ENCODE data around the gene DRD4. TPM values are rescaled to one million over a fixed set of nuclear protein-coding genes. Genes with fewer than 3 reads are reported as not detected.

Gene DRD4
- total and polyA plus RNA-seq, 2 of the 8 experiments (the other 6 are each of a cell fraction or from before 2014, with no cell fraction given) = 3.4 to 4.9 TPM

DNA sequence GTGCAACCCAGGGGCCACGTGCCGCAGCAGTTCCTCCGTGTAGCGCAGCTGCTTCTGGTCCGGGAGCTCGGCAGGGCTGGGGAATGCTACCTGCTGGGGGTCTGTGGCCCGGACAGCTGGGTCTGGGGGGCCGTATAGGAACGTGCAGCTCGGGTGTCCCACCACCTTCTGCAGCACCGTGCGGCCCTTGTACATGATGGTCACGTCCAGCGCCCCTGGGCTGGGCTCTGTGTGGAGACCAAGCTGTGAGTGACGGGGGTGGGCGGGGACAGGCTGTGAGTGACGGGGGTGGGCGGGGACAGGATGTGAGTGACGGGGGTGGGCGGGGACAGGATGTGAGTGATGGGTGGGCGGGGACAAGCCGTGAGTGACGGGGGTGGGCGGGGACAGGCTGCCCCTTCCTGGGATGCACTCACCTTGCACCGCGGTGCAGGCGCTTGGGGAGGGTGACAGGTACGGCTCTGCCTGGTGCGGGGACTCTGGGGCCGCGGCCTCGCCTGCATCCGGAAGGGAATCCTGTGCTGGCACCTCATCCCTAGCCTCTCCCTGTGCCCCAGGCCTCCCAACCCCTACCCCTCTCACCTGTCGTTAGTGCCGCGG lies 23.6 kb upstream of the DRD4 start:
- Histone ChIP-seq H3K4ac (replicated peaks; ENCODE audit: insufficient read length, low read depth, low read length) (no peak overlapping the region), H2BK5ac (ENCODE audit: low read depth, low read length) (no peak overlapping the region), H3K27ac (ENCODE audit: low read depth, low read length) (no peak overlapping the region), H3K56ac (replicated peaks; ENCODE audit: insufficient read length, low read depth, low read length) (no peak overlapping the region), H3K23me2 (ENCODE audit: low read depth, low read length) (peaks cover 3% of the 10 kb centered on the region; the same call in 1 of the 2 replicates), H3K36me3 (ENCODE audit: control insufficient read depth in 2 of 4, insufficient read depth in 4 of 4, low read length in 3 of 4) (peaks cover 16 to 40% (median 32%) of the 10 kb centered on the region in 4 experiments), H3K23ac (ENCODE audit: insufficient read length) (no peak overlapping the region), H3K4me3 (ENCODE audit: extremely low read depth in 1 of 4, insufficient read depth in 2 of 4, low read depth in 3 of 4, low read length in 4 of 4) (peak overlapping the region in 1 of 4 experiments; percentile 32; a peak in 1 of 8 replicates), H3K4me2 (ENCODE audit: insufficient read depth in 1 of 2, low read depth in 2 of 2, low read length in 2 of 2) (peak overlapping the region in 1 of 2 experiments; percentile 33; a peak in 2 of 4 replicates), H3K79me2 (ENCODE audit: control insufficient read depth in 1 of 2, insufficient read depth in 2 of 2, low read length in 2 of 2) (no peaks in the 10 kb centered on the region), H2AFZ (ENCODE audit: low read length) (no peak overlapping the region), H3K79me1 (ENCODE audit: low read depth, low read length) (peaks cover 6% of the 10 kb centered on the region), H4K91ac (replicated peaks; ENCODE audit: insufficient read length, low read length) (no peak overlapping the region), H2BK120ac (replicated peaks; ENCODE audit: low read depth, low read length) (no peak overlapping the region), H3K9ac (replicated peaks in 1 of 4; ENCODE audit: extremely low read depth in 1 of 4, low read depth in 3 of 4, low read length in 3 of 4) (no peak overlapping the region), H2AK5ac (ENCODE audit: low read depth, low read length) (no peak overlapping the region), H3K4me1 (replicated peaks in 1 of 4; ENCODE audit: control insufficient read depth in 3 of 4, insufficient read depth in 4 of 4, low read length in 3 of 4) (peaks cover 0 to 15% (median 3%) of the 10 kb centered on the region in 4 experiments; a peak in 5 of 7 replicates), H3K27me3 (replicated peaks in 1 of 4; ENCODE audit: control insufficient read depth in 3 of 4, extremely low read depth in 1 of 4, insufficient read depth in 3 of 4, low read length in 3 of 4) (no peaks in the 10 kb centered on the region), H2BK15ac (ENCODE audit: low read length) (no peak overlapping the region), H2BK12ac (ENCODE audit: low read depth, low read length) (no peak overlapping the region), H2BK20ac (ENCODE audit: low read length) (no peak overlapping the region), H3K18ac (ENCODE audit: extremely low read depth, low read length) (no peak overlapping the region), H4K20me1 (replicated peaks in 1 of 2; ENCODE audit: control insufficient read depth in 1 of 2, insufficient read depth in 2 of 2, low read length in 2 of 2) (peaks cover 21 to 26% of the 10 kb centered on the region in 2 experiments), H4K8ac (ENCODE audit: extremely low read depth, insufficient read depth, low read length) (peak overlapping the region; percentile 59; the same call in 1 of the 2 replicates), H4K5ac (ENCODE audit: insufficient read length, low read depth, low read length) (no peak overlapping the region), H3K9me3 (ENCODE audit: insufficient read depth in 2 of 2, low read depth in 1 of 2, low read length in 1 of 2) (no peaks in the 10 kb centered on the region), H3K14ac (ENCODE audit: insufficient read length) (no peak overlapping the region)
- POLR2A ChIA-PET (ENCODE audit: partially characterized antibody) = interaction anchor here (0.6 to 2.3 kb wide), 11 partner anchors 12 to 164 kb away, joined by 3 to 20 read pairs (median 4); partner anchors contain the start of genes DRD4, SCT and TALDO1
- DNase-seq (ENCODE audit: low read depth in 1 of 2, low spot score in 2 of 2) (peak; percentile 64 to 86), FAIRE-seq (no peak)
- CTCF ChIA-PET (ENCODE audit: partially characterized antibody) = interaction anchor here (0.6 to 2.4 kb wide), 7 partner anchors 10 to 110 kb away, joined by 3 to 11 read pairs (median 7); no protein-coding TSS in a partner anchor
- TF ChIP-seq ASH2L (IDR thresholded peaks at IDR 0.05; ENCODE audit: low read length) (no peak), HDAC6 (IDR thresholded peaks at IDR 0.05; ENCODE audit: low read depth, low read length) (no peak), SP1 (IDR thresholded peaks at IDR 0.05; ENCODE audit: low read depth, low read length) (0 out of 2 replicates have a peak, but pooled peaks have one; percentile 28), SIN3A (conservative IDR thresholded peaks at IDR 0.05 in 1 of 2, IDR thresholded peaks at IDR 0.05 in 1 of 2; ENCODE audit: low read depth in 1 of 2, low read length in 2 of 2) (0 out of 4 replicates have a peak, but pooled peaks of 1 of the 2 experiments have one; percentile 28), SIX5 (IDR thresholded peaks at IDR 0.05; ENCODE audit: low read depth, low read length) (no peak), POLR2AphosphoS5 (IDR thresholded peaks at IDR 0.05; ENCODE audit: low read depth, low read length) (peak; percentile 47)
- WGBS, 2 experiments (ENCODE audit: extremely low coverage in 1 of 2, insufficient coverage in 1 of 2, insufficient read length in 1 of 2, insufficient replicate concordance in 2 of 2, low coverage in 1 of 2, low lambda C conversion rate in 2 of 2, missing lambda C conversion rate in 1 of 2) = 58% methylated on average over 20 of the region's 36 CpGs; no CpG with 5 or more reads in 1 of the 2 experiments

Measured in H1 (cell line).